Gastrocnemius medialis (tissue), 4 donors: ENCODE measurements around the gene CORO6.

Experiments
- CTCF ChIP-seq, 5 experiments: fragments of 450-650 bp in 3 of 5; fragments of 200-600 bp in 2 of 5; sonication (generic) in 2 of 5; IDR thresholded peaks in 4 of 5; conservative IDR thresholded peaks in 1 of 5; 1 replicate in 4 of 5; 2 replicates in 1 of 5; pipeline ENCODE4 v1.5.1; 2016 to 2019; ENCODE audit warnings: antibody characterized with exemption in 5 of 5, mild to moderate bottlenecking in 3 of 5, moderate library complexity in 3 of 5
- POLR2A ChIP-seq, 2 donors: fragments of 450-650 bp; IDR thresholded peaks; one replicate each; pipeline ENCODE4 v1.6.1; 2017; ENCODE audit warnings: antibody characterized with exemption in 2 of 2, mild to moderate bottlenecking in 2 of 2, moderate library complexity in 2 of 2

GRCh38 chr17:29569245-29569950 is 53.3 kb downstream of the CORO6 start:
- TF ChIP-seq CTCF (IDR thresholded peaks at IDR 0.05 in 4 of 5, conservative IDR thresholded peaks at IDR 0.05 in 1 of 5): no peak
- TF ChIP-seq POLR2A (IDR thresholded peaks at IDR 0.05): no peak
